OCI-M1 (cell line): ENCODE data around the gene HOXC11.

Experiments used
- DNase-seq: peaks from one replicate; lab custom pipeline; 2025; lab: John Stamatoyannopoulos, UW

HOXC11 gene

GRCh38 chr12:53997204-53998109, 24.5 kb downstream of the HOXC11 start:
- DNase-seq, result no peak

- DNase-seq, result no peak
These were observed 25.4 kb downstream of the HOXC11 start for GRCh38 chr12:53998110-53998899.

GRCh38 chr12:53998900-53999236, 25.9 kb downstream of the HOXC11 start:
- DNase-seq, result no peak

- DNase-seq, result no peak
These were observed 26.7 kb downstream of the HOXC11 start for GRCh38 chr12:53999559-54000115.

- no peak for DNase-seq
These were observed 27.5 kb downstream of the HOXC11 start, which contains the start of gene HOXC9 for GRCh38 chr12:54000116-54001114. TSS of gene HOXC9 (plus strand) at chr12:54000161. CDS start at chr12:54000189, 28 bp downstream.

GRCh38 chr12:54001283-54002187, 28.6 kb downstream of the HOXC11 start:
- DNase-seq, result no peak

- no peak for DNase-seq
These were observed 29.5 kb downstream of the HOXC11 start for GRCh38 chr12:54002278-54002914.

- DNase-seq, result no peak
These were observed 30.0 kb downstream of the HOXC11 start for GRCh38 chr12:54002915-54003389.

GRCh38 chr12:54003625-54004024, 30.7 kb downstream of the HOXC11 start:
- DNase-seq, result no peak

GRCh38 chr12:54004063-54004840, 31.3 kb downstream of the HOXC11 start:
- DNase-seq, result no peak

GRCh38 chr12:54004841-54005530, 32.1 kb downstream of the HOXC11 start:
- no peak for DNase-seq

- DNase-seq, result no peak
These were observed 32.6 kb downstream of the HOXC11 start for GRCh38 chr12:54005531-54005852.

- peak; percentile 89 for DNase-seq
These were observed 33.1 kb downstream of the HOXC11 start for GRCh38 chr12:54005853-54006558.

- DNase-seq, result no peak
These were observed 33.8 kb downstream of the HOXC11 start for GRCh38 chr12:54006559-54007220.

- DNase-seq, result no peak
These were observed 34.8 kb downstream of the HOXC11 start for GRCh38 chr12:54007538-54008259.

- no peak for DNase-seq
These were observed 35.3 kb downstream of the HOXC11 start for GRCh38 chr12:54008260-54008552.
